GM06990 (cell line): ENCODE results near the gene GSX2.

Source experiments
- DNase-seq: peaks from one replicate; pipeline ENCODE4 v3.0.0-alpha.2; 2011; ENCODE audit not compliant: insufficient read length; ENCODE audit errors: extremely low read depth
- H3K27me3 ChIP-seq: replicated peaks from 2 replicates; pipeline ENCODE4 v1.6.0; 2011; ENCODE audit warnings: low read length; ENCODE audit not compliant: control insufficient read depth, insufficient read depth
- H3K36me3 ChIP-seq: 2 replicates; pipeline ENCODE4 v1.5.1; 2011; ENCODE audit warnings: low read length; ENCODE audit not compliant: control insufficient read depth, insufficient read depth
- H3K4me3 ChIP-seq: replicated peaks from 2 replicates; pipeline ENCODE4 v1.5.1; 2011; ENCODE audit warnings: low read depth, mild to moderate bottlenecking, control low read depth, low read length
- TF ChIP-seq, protein P1 (sequence below): IDR thresholded peaks from 2 replicates; pipeline ENCODE4 v1.5.1; 2011; ENCODE audit warnings: low read length, control low read depth, mild to moderate bottlenecking, inconsistent platforms; ENCODE audit not compliant: insufficient read depth, poor library complexity, severe bottlenecking

Gene GSX2

DNA sequence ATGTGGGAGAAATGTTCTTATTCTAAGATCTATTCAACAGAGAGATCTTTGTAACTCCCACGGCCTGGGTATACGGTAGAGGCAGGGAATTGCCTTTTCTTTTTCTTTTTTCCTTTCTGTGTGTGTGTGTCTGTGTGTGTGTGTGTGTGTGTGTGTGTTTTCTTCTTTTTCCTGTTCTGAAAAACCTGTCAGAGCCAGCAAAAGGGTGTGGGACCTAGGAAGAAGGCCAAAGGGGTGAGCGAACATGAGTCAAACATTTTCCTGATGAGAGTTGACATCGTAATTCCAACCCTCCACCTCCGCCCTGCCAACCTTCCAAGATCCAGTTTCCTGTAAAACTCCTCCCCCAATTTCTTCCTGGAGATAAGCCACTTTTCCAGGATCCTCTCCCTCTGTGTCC, 32.8 kb upstream of the GSX2 start:
- H3K36me3 ChIP-seq: no peaks in the 10 kb centered on the region
- TF ChIP-seq, protein P1, sequence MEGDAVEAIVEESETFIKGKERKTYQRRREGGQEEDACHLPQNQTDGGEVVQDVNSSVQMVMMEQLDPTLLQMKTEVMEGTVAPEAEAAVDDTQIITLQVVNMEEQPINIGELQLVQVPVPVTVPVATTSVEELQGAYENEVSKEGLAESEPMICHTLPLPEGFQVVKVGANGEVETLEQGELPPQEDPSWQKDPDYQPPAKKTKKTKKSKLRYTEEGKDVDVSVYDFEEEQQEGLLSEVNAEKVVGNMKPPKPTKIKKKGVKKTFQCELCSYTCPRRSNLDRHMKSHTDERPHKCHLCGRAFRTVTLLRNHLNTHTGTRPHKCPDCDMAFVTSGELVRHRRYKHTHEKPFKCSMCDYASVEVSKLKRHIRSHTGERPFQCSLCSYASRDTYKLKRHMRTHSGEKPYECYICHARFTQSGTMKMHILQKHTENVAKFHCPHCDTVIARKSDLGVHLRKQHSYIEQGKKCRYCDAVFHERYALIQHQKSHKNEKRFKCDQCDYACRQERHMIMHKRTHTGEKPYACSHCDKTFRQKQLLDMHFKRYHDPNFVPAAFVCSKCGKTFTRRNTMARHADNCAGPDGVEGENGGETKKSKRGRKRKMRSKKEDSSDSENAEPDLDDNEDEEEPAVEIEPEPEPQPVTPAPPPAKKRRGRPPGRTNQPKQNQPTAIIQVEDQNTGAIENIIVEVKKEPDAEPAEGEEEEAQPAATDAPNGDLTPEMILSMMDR: no peak
- DNase-seq: no peak
- no peak overlapping the region for H3K4me3 ChIP-seq
- no peaks in the 10 kb centered on the region; the same call in 1 of the 2 replicates for H3K27me3 ChIP-seq

DNA sequence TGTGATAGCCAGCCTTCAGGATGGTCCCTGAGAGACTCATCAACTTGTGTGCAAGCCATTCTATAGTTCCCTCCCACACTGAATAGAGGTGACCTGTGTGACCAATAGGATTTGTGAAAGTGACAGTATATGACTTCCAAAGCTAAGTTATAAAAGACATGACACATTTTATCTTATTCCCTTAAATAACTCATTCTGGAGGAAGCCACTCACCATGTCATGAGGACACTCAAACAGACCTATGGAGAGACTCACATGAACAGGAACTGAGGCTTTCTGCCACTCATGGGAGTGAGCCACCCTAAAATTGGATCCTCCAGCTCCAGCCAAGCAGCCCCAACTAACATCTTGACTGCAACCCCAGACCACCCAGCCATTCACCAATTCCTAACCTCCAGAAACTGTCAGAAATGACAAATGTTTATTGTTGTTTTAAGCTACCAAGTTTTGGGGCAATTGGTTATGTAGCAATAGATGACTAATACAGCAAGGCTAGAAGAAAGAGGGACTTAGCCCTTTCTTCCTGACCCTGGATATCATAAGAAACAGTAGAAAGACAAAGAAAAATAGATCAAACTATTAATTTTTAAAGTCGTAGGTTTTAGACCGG, 26.6 kb upstream of the GSX2 start:
- TF ChIP-seq, protein P1: no peak
- Histone ChIP-seq H3K27me3 (no peaks in the 10 kb centered on the region; the same call in 1 of the 2 replicates), H3K4me3 (no peak overlapping the region), H3K36me3 (no peaks in the 10 kb centered on the region)
- DNase-seq: no peak

DNA sequence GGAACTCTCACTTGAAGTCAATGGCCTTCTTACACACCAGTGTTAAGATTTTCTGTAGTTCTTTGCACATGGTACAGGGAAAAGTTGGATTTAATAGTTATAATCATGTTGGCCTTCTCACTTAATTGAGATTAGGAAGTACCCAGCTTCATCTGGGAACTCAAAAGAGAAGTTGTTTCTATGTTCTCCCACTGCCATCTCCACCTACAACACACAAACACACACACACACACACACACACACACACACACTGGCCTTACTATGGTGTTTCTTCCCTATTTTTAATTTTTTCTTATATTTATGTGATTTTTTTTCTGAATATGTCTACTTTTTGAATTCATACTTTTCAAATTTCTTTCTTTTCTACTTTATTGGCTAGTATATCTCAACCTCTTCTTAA, 25.6 kb upstream of the GSX2 start:
- TF ChIP-seq, protein P1: no peak
- DNase-seq: no peak
- H3K4me3 ChIP-seq: no peak overlapping the region
- H3K27me3 ChIP-seq: no peaks in the 10 kb centered on the region; the same call in 1 of the 2 replicates
- no peaks in the 10 kb centered on the region for H3K36me3 ChIP-seq

DNA sequence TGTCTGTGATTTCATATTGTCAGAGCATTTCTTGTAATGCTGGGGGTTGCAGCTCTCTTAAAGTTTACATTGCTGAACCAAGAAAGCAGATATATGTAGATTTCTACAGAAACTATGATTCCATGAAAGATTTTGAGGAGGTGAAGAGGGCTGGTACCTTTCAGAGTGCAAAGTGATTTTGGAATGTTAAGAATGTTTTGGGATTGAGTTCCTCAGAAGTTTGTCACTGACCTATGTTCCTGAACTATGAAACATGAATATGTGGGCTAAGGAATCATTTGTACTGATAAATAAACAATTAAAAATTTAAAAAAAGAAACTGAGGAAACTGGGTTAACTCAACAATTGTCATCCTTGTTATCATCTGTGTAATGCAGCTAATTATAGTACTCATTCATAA, 23.3 kb upstream of the GSX2 start:
- TF ChIP-seq, protein P1: no peak
- Histone ChIP-seq H3K4me3 (no peak overlapping the region), H3K36me3 (no peaks in the 10 kb centered on the region), H3K27me3 (no peaks in the 10 kb centered on the region; the same call in 1 of the 2 replicates)
- DNase-seq: no peak

DNA sequence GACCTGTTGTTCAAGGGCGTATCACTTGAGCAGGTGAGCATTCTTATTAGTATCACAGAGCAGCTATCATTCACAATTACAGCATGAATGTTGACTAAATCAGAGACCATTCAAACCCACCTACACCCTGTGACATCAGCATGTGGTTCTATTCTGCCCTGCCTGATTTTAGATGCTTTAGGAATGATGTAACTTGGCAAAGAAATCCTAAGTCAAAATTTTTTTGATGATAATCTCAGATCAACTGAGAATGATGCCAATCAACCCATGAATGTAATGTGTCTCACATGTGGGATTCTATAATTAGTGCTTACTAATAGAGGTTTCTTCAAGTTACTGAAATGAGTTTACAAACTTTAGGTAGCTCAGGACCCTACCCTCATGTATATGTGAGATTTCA, 22.2 kb upstream of the GSX2 start:
- DNase-seq: no peak
- H3K36me3 ChIP-seq: no peaks in the 10 kb centered on the region
- TF ChIP-seq, protein P1: no peak
- no peaks in the 10 kb centered on the region; the same call in 1 of the 2 replicates for H3K27me3 ChIP-seq
- H3K4me3 ChIP-seq: no peak overlapping the region

DNA sequence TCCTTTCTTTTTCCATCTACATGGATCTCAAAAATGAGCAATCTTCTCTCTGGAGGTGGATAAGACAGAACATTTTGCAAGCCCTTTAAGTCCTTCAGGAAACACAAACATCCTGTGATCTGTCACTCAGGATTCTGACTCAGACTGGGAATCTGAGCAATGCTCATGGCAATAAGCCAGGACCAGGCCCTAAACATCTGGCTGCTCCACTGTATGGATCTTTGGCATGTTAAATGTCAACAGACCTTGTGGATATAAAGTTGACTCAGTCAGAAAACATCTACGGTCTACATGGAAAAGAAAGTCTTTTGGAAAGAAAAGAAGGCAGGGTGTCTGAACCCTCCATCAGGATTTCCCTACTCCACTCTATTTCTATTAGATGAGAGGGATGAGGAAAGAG, 17.8 kb upstream of the GSX2 start:
- no peaks in the 10 kb centered on the region; the same call in 1 of the 2 replicates for H3K27me3 ChIP-seq
- no peaks in the 10 kb centered on the region for H3K36me3 ChIP-seq
- no peak overlapping the region for H3K4me3 ChIP-seq
- DNase-seq: no peak
- TF ChIP-seq, protein P1: no peak
